ENCODE data around the gene SNRNP70. TPM values are rescaled to one million over a fixed set of nuclear protein-coding genes. Genes with fewer than 3 reads are reported as not detected.

SNRNP70 gene
- total and polyA plus RNA-seq, 2 of the 13 experiments (the other 11 are each of a cell fraction or from before 2014, with no cell fraction given), result 150 to 210 TPM

DNA sequence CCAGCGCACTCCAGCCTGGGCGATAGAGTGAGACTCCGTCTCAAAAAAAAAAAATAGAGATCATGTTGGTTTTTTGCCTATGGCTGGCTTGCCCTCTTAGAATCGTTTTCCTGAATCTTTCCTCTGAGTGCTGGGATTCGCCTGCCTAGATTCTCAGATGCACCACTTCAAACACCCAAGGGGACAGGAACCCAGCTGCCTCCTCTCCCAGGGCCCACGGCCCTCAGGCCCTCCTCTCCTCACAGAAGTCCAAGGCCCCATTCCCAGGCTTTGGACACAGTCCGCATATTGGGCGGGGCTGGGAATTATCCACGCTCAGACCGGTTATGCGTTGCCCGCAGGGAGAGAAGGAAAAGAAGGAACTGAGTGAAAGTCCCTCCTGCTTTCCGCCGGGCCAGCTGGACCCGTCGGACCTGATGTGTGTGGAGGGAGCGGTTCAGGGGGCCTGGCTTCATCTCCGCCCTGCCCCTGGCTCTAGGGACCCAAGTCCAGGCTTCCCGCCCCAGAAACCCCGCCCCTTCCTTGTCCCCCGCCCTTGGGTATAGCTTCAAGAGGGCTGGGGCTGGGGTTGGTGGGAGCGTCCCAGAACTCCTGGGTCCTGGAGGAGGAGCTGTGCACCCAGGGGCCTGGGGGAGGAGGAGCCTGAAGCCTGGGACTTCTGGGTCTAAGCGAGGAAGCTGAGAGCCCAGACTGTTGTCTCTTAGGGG, 39.9 kb downstream of the SNRNP70 start (continued):
- peak; percentile 44; the same call in 1 of the 2 replicates for TF ChIP-seq ZNF788 (CRISPR knock-in tag; IDR thresholded peaks at IDR 0.05; ENCODE audit: borderline replicate concordance)
- TF ChIP-seq POLR2G (IDR thresholded peaks at IDR 0.05; ENCODE audit: low read depth, low read length), result peak; percentile 53
- TF ChIP-seq NCOA2 (CRISPR knock-in tag; IDR thresholded peaks at IDR 0.05), result no peak
- peak; percentile 73 for TF ChIP-seq PATZ1 (CRISPR knock-in tag; IDR thresholded peaks at IDR 0.05)
- TF ChIP-seq GABPB1 (CRISPR knock-in tag; IDR thresholded peaks at IDR 0.05), result peak; percentile 59
- TF ChIP-seq ZNF572 (CRISPR knock-in tag; IDR thresholded peaks at IDR 0.05), result 0 out of 2 replicates have a peak, but pooled peaks have one; percentile 31
- TF ChIP-seq ZHX1 (CRISPR knock-in tag; IDR thresholded peaks at IDR 0.05; ENCODE audit: low read depth), result peak; percentile 37; the same call in 1 of the 2 replicates
- TF ChIP-seq, protein P1, sequence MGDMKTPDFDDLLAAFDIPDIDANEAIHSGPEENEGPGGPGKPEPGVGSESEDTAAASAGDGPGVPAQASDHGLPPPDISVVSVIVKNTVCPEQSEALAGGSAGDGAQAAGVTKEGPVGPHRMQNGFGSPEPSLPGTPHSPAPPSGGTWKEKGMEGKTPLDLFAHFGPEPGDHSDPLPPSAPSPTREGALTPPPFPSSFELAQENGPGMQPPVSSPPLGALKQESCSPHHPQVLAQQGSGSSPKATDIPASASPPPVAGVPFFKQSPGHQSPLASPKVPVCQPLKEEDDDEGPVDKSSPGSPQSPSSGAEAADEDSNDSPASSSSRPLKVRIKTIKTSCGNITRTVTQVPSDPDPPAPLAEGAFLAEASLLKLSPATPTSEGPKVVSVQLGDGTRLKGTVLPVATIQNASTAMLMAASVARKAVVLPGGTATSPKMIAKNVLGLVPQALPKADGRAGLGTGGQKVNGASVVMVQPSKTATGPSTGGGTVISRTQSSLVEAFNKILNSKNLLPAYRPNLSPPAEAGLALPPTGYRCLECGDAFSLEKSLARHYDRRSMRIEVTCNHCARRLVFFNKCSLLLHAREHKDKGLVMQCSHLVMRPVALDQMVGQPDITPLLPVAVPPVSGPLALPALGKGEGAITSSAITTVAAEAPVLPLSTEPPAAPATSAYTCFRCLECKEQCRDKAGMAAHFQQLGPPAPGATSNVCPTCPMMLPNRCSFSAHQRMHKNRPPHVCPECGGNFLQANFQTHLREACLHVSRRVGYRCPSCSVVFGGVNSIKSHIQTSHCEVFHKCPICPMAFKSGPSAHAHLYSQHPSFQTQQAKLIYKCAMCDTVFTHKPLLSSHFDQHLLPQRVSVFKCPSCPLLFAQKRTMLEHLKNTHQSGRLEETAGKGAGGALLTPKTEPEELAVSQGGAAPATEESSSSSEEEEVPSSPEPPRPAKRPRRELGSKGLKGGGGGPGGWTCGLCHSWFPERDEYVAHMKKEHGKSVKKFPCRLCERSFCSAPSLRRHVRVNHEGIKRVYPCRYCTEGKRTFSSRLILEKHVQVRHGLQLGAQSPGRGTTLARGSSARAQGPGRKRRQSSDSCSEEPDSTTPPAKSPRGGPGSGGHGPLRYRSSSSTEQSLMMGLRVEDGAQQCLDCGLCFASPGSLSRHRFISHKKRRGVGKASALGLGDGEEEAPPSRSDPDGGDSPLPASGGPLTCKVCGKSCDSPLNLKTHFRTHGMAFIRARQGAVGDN (CRISPR knock-in tag; IDR thresholded peaks at IDR 0.05), result peak; percentile 80
- no peak for TF ChIP-seq EZH2 (conservative IDR thresholded peaks at IDR 0.05; ENCODE audit: low read depth, low read length)
- no peak for TF ChIP-seq ZNF878 (CRISPR knock-in tag; IDR thresholded peaks at IDR 0.05)
- peak; percentile 29; the same call in 1 of the 2 replicates for TF ChIP-seq ZNF143 (CRISPR knock-in tag; IDR thresholded peaks at IDR 0.05)
- TF ChIP-seq, protein P2, sequence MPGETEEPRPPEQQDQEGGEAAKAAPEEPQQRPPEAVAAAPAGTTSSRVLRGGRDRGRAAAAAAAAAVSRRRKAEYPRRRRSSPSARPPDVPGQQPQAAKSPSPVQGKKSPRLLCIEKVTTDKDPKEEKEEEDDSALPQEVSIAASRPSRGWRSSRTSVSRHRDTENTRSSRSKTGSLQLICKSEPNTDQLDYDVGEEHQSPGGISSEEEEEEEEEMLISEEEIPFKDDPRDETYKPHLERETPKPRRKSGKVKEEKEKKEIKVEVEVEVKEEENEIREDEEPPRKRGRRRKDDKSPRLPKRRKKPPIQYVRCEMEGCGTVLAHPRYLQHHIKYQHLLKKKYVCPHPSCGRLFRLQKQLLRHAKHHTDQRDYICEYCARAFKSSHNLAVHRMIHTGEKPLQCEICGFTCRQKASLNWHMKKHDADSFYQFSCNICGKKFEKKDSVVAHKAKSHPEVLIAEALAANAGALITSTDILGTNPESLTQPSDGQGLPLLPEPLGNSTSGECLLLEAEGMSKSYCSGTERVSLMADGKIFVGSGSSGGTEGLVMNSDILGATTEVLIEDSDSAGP (CRISPR knock-in tag; IDR thresholded peaks at IDR 0.05; ENCODE audit: borderline replicate concordance), result peak; percentile 75; the same call in 1 of the 2 replicates
